NCI-H82 treated with DMSO at 0.1 percent for 48 hours (cell line): ENCODE measurements around the gene CTBP2.

ENCODE experiments used
- DNase-seq: peaks from one replicate; lab custom pipeline; 2025; ENCODE audit not compliant: unreplicated experiment; lab: John Stamatoyannopoulos, UW

Gene CTBP2

DNA sequence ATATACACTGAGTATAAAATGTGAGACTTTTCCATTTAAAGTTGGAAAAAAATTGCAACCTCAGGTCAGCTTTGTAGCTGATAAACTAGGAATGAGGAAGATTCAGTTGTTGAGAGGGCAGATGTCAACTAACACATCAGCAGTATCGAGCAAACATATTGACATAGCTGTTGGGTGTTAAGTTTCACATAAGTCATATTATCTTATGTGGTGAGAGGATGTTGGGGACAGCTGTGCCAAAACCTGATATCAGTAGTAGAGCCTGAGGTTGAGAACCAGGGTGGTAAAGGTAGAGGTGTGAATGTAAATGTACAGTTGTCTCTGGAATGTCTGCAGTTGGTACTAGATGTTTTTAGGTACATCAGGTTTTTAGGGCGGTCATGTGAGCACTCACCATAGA lies 213.4 kb downstream of the CTBP2 start:
- no peak for DNase-seq

DNA sequence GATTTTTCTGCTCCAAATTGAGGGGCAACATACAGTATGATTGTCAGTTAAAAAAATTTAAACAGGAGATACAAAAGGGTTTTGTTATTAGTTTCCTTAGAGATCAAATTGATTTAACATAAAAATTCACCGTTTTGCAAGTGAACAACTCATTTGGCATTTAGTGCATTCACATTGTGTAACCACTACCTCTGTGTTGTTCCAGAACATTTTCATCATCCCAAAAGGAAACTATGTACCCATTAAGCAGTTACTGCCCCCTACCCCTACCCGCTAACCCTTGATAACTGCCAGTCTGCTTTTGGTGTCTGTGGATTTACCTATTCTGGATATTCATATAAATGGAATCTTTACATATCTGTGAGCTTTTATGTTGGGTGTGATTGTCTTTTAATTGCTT lies 215.4 kb downstream of the CTBP2 start:
- DNase-seq = no peak

DNA sequence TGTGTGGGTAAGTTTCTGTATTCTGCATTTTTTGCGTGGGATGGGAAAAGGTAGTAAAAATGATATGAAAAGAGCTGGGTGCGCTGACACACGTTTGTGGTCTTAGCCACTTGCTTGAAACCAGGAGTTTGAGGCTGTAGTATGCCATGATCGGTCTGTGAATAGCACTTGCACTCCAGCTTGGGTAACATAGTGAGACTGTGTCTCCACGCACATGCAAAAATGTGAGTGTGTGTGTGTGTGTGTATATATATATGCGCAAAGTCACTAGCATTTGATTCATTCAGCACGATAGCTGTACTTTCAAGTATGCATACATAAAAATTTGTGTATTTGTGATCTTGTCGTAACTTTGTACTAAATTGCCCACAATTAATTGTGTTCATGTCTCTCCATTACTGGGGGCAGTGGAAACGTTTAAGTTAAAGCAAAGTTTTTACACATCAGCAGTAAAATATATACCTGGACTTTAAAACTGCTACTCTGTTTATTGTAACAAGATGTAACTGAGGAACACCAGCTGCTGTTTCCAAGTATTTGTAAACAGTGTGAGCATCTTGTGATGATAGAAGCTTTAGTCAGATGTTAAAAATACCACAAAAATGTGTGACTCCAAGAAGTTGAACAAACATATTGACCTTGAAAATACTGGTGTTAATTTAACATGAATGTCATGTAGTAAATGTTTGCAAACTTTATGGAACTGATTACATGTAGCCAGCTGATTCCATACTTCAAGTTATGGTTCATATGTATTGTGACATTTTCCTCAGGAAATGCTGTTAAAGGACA lies 216.9 kb downstream of the CTBP2 start:
- DNase-seq = no peak

DNA sequence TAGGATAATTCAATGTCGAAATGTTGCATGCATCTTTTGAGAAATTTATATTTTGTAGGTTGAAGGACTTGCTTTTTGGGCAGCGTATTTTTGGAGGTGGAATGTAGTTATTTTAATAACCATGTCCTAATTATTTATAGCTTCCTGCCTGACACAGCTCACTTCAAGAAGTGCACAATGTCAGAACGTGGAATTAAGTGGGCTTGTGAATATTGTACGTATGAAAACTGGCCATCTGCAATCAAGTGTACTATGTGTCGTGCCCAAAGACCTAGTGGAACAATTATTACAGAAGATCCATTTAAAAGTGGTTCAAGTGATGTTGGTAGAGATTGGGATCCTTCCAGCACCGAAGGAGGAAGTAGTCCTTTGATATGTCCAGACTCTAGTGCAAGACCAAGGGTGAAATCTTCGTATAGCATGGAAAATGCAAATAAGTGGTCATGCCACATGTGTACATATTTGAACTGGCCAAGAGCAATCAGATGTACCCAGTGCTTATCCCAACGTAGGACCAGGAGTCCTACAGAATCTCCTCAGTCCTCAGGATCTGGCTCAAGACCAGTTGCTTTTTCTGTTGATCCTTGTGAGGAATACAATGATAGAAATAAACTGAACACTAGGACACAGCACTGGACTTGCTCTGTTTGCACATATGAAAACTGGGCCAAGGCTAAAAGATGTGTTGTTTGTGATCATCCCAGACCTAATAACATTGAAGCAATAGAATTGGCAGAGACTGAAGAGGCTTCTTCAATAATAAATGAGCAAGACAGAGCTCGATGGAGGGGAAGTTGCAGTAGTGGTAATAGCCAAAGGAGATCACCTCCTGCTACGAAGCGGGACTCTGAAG lies 217.8 kb downstream of the CTBP2 start:
- no peak for DNase-seq

DNA sequence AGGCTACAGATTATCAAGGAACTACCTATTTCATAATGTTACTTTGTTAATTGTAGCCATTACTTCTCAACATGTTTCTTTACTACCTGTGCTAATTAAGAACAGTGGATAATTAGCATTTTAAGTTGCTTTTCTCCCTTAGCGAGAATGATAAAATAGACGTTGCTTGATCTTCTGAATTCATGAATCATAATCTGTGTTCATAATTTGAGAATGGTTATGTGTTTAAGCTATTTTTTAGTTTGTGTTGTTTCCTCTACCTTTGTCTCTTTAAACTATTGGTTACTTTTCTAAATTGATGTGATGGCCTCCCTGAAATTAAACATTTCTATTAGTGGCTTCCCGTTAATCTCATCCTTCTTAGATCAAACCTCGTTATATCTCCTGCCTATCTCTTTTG lies 218.5 kb downstream of the CTBP2 start, which contains the start of gene ZRANB1:
TSS of gene ZRANB1 (plus strand) at position 301 of the 400 bp plus-strand sequence. CDS start 371 bp downstream, outside the sequence.
- no peak for DNase-seq

DNA sequence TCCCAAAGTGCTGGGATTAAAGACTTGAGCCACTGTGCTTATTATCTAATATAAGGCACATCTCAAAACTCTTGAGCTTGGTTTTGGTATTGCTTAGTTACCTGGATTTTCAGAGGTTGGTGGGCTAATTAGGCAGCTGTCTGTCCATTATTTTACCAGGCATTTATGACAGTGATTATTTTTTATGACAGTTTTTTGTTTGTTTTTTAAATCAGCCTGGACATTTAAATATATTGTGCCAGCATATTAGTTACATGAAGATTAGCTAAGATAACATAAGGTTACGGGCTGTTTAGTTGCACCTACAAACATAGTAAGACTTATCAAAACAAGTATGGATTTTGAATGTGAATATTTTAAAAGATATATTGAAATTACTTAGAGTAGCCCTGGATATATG lies 221.1 kb downstream of the CTBP2 start:
- DNase-seq = no peak

DNA sequence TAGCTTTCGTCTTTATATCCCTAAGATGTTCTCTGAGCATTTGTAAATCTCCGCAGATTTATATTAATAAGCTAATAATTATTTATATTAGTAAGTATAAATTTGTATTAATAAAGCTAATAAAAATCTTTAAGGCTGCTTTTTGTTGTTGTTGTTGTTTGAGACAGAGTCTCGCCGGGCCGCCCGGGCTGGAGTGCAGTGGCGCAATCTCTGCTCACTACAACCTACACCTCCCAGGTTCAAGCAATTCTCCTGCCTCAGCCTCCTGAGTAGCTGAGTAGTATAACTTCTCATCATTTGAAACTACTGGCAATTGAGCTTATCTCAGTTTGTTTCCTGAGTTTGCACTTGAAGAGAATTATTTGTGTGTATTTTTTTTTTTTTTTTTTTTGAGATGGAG lies 223.6 kb downstream of the CTBP2 start:
- DNase-seq = no peak

DNA sequence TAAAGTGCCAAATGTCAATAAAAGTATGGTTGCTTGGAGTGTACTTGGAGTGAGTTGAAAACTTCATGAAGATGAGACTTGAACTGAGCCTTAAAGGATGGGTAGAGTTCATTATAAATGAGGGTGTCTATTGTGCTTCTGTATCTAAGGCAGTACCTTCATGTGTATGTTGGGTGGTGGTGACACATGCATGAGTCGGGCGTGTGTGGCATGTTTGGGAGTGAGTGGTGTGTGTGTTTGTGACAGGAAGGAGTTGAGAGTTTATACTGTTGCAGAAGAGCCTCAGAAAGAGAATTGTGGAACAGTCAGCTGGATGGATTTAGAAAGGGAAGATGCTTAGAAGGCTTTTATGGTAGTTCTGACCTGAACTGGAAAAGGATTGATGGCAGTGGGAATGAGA lies 224.4 kb downstream of the CTBP2 start:
- no peak for DNase-seq
